ENCODE measurements around the gene IER3. TPM values are rescaled to one million over a fixed set of nuclear protein-coding genes. Genes with fewer than 3 reads are reported as not detected.

The IER3 gene
- total RNA-seq, 2 experiments from 2014 or later = 5.7 to 5.8 TPM

GRCh38 chr6:30730601-30731435, 13.5 kb downstream of the IER3 start:
- peak overlapping the region in 1 of 2 donors; percentile 14 for H3K27ac ChIP-seq (ENCODE audit: low read depth in 1 of 2, low read length in 2 of 2)
- POLR2A ChIA-PET = interaction anchor here (0.6 to 1.9 kb wide), 21 partner anchors 9 to 363 kb away, joined by 3 to 18 read pairs (median 5); partner anchors contain the start of genes ABCF1, DHX16, FLOT1 and GNL1
- Mint-ChIP-seq H3K4me3 (peak overlapping the region; percentile 50), H3K9me3 (no peaks in the 10 kb centered on the region), H3K27me3 (no peaks in the 10 kb centered on the region), H3K27ac (peak overlapping the region; percentile 67), H3K4me1 (ENCODE audit: low read depth) (peaks cover 46% of the 10 kb centered on the region), H3K36me3 (ENCODE audit: low read depth) (peaks cover 61% of the 10 kb centered on the region)
- peaks cover 72% of the 10 kb centered on the region for H3K36me3 ChIP-seq (ENCODE audit: insufficient read depth, low read length)
- H3K4me3 ChIP-seq (ENCODE audit: low read length) = peak overlapping the region; percentile 25
- H3K4me1 ChIP-seq (ENCODE audit: insufficient read depth, low read length) = peaks cover 36% of the 10 kb centered on the region
- H3K27me3 ChIP-seq (ENCODE audit: control insufficient read depth in 1 of 2, insufficient read depth in 2 of 2, low read length in 2 of 2) = no peaks in the 10 kb centered on the region
- ATAC-seq (ENCODE audit: poor library complexity) = peak; percentile 99
- intact Hi-C loops (cut with DNase I, micrococcal nuclease) = loop anchor here (1.0 to 2.0 kb wide), 5 partner anchors 9 to 318 kb away; no protein-coding TSS in a partner anchor
- CTCF ChIA-PET = interaction anchor here (0.6 to 20.2 kb wide), 44 partner anchors 9 to 361 kb away, joined by 3 to 526 read pairs (median 5); partner anchors contain the start of genes ATAT1, C6orf136, DHX16 and FLOT1
- DNase-seq = peak; percentile 74 to 92 (median 84)
- TF ChIP-seq CTCF (IDR thresholded peaks at IDR 0.05) = peak; percentile 84
- H3K9me3 ChIP-seq (ENCODE audit: control insufficient read depth in 1 of 2, insufficient read depth in 1 of 2, low read length in 2 of 2) = no peaks in the 10 kb centered on the region

GRCh38 chr6:30727920-30728553, 16.3 kb downstream of the IER3 start:
- CTCF ChIA-PET = interaction anchor here (0.7 to 20.2 kb wide), 2 partner anchors 49 to 82 kb away, joined by 3 to 526 read pairs; partner anchors contain the start of gene DHX16
- intact Hi-C loops (cut with DNase I, micrococcal nuclease) = no loop called here
- H3K36me3 ChIP-seq (ENCODE audit: insufficient read depth, low read length) = peaks cover 79% of the 10 kb centered on the region
- H3K27me3 Mint-ChIP-seq = no peaks in the 10 kb centered on the region
- no peak for TF ChIP-seq CTCF (IDR thresholded peaks at IDR 0.05)
- DNase-seq (no peak), ATAC-seq (ENCODE audit: poor library complexity) (no peak)
- peaks cover 78% of the 10 kb centered on the region for H3K36me3 Mint-ChIP-seq (ENCODE audit: low read depth)
- no peak overlapping the region for H3K4me3 Mint-ChIP-seq
- H3K27ac ChIP-seq (ENCODE audit: low read depth in 1 of 2, low read length in 2 of 2) = peak overlapping the region in 1 of 2 donors; percentile 29
- no peak overlapping the region for H3K4me3 ChIP-seq (ENCODE audit: low read length)
- peak overlapping the region; percentile 75 for H3K27ac Mint-ChIP-seq
- H3K4me1 Mint-ChIP-seq (ENCODE audit: low read depth) = peaks cover 59% of the 10 kb centered on the region
- H3K4me1 ChIP-seq (ENCODE audit: insufficient read depth, low read length) = peaks cover 46% of the 10 kb centered on the region
- H3K9me3 ChIP-seq (ENCODE audit: control insufficient read depth in 1 of 2, insufficient read depth in 1 of 2, low read length in 2 of 2) = no peaks in the 10 kb centered on the region
- H3K9me3 Mint-ChIP-seq = no peaks in the 10 kb centered on the region
- POLR2A ChIA-PET = interaction anchor here (0.6 to 0.8 kb wide), 6 partner anchors 14 to 883 kb away, joined by 3 to 5 read pairs (median 3); partner anchors contain the start of gene FLOT1
- no peaks in the 10 kb centered on the region for H3K27me3 ChIP-seq (ENCODE audit: control insufficient read depth in 1 of 2, insufficient read depth in 2 of 2, low read length in 2 of 2)

Data from CD4-positive, alpha-beta T cell (primary cell).